Choroid plexus epithelial cell (primary cell): ENCODE results near the gene PLEKHO2.
A peak's percentile ranks its signal among the peaks of the same experiment; 100 is the strongest.

ENCODE experiments used
- DNase-seq: peaks from one replicate; pipeline ENCODE4 v3.0.0-alpha.2; 2010; ENCODE audit warnings: low read depth
- H3K4me3 ChIP-seq: 2 replicates; pipeline ENCODE4 v1.5.1; 2011; ENCODE audit warnings: low read depth, mild to moderate bottlenecking, control low read depth, low read length, moderate library complexity
- CTCF ChIP-seq: conservative IDR thresholded peaks from 2 replicates; pipeline ENCODE4 v1.5.1; 2011; ENCODE audit warnings: low read depth, mild to moderate bottlenecking, control low read depth, inconsistent platforms, low read length, moderate library complexity

Gene PLEKHO2

GRCh38 chr15:64901141-64901540 is 59.4 kb downstream of the PLEKHO2 start:
- TF ChIP-seq CTCF = no peak
- no peak for DNase-seq
- no peak overlapping the region for H3K4me3 ChIP-seq

GRCh38 chr15:64901914-64902313 is 60.2 kb downstream of the PLEKHO2 start:
- no peak for DNase-seq
- no peak overlapping the region for H3K4me3 ChIP-seq
- no peak for TF ChIP-seq CTCF

GRCh38 chr15:64902863-64903262 is 61.1 kb downstream of the PLEKHO2 start:
- peak; percentile 13 for DNase-seq

GRCh38 chr15:64903326-64903950 is 61.7 kb downstream of the PLEKHO2 start:
- H3K4me3 ChIP-seq = no peak overlapping the region
- DNase-seq = no peak
- no peak for TF ChIP-seq CTCF

More at GRCh38 chr15:64902863-64903262, 61.1 kb downstream of the PLEKHO2 start:
- no peak overlapping the region for H3K4me3 ChIP-seq
- no peak for TF ChIP-seq CTCF

- DNase-seq = no peak
These were observed 62.5 kb downstream of the PLEKHO2 start for GRCh38 chr15:64904189-64904588.

GRCh38 chr15:64905119-64905831 is 63.6 kb downstream of the PLEKHO2 start:
- DNase-seq = peak; percentile 75
- peak overlapping the region; percentile 52 for H3K4me3 ChIP-seq
- TF ChIP-seq CTCF = peak; percentile 93

More at GRCh38 chr15:64904189-64904588, 62.5 kb downstream of the PLEKHO2 start:
- no peak overlapping the region for H3K4me3 ChIP-seq
- no peak for TF ChIP-seq CTCF

GRCh38 chr15:64905941-64906340 is 64.2 kb downstream of the PLEKHO2 start:
- H3K4me3 ChIP-seq = no peak overlapping the region
- no peak for TF ChIP-seq CTCF
- no peak for DNase-seq
